NB4 (cell line): ENCODE results near the gene CLASP2.
"Not testable (repeated sequence)": the region's sequence is repeated elsewhere in the genome, so short reads cannot be mapped to it uniquely, and the experiment has no call there.

Experiments
- DNase-seq: peaks from one replicate; pipeline ENCODE4 v3.0.0; 2010; ENCODE audit warnings: low read depth
- H3K4me3 ChIP-seq: one replicate; pipeline ENCODE4 v1.5.1; 2011; ENCODE audit warnings: mild to moderate bottlenecking, low read depth, low read length, moderate library complexity
- MYC ChIP-seq: IDR thresholded peaks from 2 replicates; pipeline ENCODE4 v1.6.1; 2011; ENCODE audit warnings: low read depth, low read length
- POLR2A ChIP-seq: IDR thresholded peaks from 2 replicates; pipeline ENCODE4 v1.6.1; 2011; ENCODE audit warnings: mild to moderate bottlenecking; ENCODE audit not compliant: insufficient read length; ENCODE audit errors: extremely low read depth
- TF ChIP-seq, protein P1 (sequence below): IDR thresholded peaks from one replicate; pipeline ENCODE4 v1.5.1; 2012; ENCODE audit warnings: low read depth, low read length
- TF ChIP-seq, protein P2 (sequence below): IDR thresholded peaks from 2 replicates; pipeline ENCODE4 v1.6.1; 2011; ENCODE audit warnings: low read depth, low read length

The CLASP2 gene

DNA sequence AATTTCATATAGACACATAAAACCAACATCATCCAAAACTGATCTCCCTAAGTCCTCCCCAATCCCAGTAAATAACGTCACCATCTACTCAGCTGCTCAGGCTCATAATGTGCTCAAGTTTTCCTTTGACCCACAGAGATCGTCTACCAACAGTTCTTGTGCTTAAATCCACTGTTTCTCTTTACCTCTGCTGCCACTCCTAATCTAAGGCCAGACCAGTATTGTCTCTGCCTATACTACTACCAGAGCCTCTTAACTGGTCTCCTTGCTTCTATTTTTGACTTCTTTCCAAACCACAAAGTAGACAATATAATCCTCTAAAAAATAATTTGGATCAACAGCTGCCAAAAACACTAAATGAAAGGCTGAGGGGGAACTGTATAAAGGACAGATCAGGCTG, 65.3 kb downstream of the CLASP2 start:
- TF ChIP-seq, protein P1, sequence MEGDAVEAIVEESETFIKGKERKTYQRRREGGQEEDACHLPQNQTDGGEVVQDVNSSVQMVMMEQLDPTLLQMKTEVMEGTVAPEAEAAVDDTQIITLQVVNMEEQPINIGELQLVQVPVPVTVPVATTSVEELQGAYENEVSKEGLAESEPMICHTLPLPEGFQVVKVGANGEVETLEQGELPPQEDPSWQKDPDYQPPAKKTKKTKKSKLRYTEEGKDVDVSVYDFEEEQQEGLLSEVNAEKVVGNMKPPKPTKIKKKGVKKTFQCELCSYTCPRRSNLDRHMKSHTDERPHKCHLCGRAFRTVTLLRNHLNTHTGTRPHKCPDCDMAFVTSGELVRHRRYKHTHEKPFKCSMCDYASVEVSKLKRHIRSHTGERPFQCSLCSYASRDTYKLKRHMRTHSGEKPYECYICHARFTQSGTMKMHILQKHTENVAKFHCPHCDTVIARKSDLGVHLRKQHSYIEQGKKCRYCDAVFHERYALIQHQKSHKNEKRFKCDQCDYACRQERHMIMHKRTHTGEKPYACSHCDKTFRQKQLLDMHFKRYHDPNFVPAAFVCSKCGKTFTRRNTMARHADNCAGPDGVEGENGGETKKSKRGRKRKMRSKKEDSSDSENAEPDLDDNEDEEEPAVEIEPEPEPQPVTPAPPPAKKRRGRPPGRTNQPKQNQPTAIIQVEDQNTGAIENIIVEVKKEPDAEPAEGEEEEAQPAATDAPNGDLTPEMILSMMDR, result no peak
- TF ChIP-seq MYC (no peak), POLR2A (no peak)
- TF ChIP-seq, protein P2, sequence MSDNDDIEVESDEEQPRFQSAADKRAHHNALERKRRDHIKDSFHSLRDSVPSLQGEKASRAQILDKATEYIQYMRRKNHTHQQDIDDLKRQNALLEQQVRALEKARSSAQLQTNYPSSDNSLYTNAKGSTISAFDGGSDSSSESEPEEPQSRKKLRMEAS, result no peak
- H3K4me3 ChIP-seq, result no peak overlapping the region
- DNase-seq, result no peak

DNA sequence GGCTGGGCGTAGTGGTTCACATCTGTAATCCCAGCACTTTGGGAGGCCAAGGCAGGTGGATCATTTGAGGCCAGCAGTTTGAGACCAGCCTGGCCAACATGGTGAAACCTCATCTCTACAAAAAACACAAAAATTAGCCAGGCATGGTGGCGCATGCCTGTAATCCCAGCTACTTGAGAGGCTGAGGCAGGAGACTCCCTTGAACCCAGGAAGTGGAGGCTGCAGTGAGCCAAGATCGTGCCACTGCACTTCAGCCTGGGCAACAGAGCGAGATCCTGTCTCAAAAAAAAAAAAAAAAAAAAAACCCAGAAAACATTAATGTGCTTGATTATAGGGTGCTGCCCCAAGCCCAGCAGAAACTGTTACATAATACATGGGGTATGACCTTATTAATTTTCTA, 67.0 kb downstream of the CLASP2 start:
- H3K4me3 ChIP-seq, DNase-seq: not testable (repeated sequence)

DNA sequence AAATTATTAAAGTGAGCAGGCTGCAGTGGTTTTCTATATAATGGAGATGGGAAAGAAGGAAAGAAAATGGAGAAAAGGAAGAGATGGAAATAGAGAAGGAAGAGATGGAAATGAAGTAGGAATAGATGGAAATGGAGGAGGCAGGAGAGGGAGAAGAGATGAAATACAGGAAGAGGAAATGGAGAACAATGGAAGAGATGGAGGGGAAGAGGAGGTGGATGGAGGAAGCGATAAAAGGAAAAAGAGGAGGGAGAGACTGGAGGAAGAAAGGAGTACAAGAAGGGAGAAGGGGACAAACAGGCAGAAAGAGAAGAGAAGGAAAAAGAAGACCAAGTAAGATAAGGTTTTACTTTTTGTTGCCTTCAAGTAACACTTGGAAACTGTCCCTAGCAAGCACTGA, 67.6 kb downstream of the CLASP2 start:
- TF ChIP-seq, protein P2, result no peak
- TF ChIP-seq POLR2A (no peak), MYC (no peak)
- TF ChIP-seq, protein P1, result no peak
- no peak overlapping the region for H3K4me3 ChIP-seq
- DNase-seq, result no peak

DNA sequence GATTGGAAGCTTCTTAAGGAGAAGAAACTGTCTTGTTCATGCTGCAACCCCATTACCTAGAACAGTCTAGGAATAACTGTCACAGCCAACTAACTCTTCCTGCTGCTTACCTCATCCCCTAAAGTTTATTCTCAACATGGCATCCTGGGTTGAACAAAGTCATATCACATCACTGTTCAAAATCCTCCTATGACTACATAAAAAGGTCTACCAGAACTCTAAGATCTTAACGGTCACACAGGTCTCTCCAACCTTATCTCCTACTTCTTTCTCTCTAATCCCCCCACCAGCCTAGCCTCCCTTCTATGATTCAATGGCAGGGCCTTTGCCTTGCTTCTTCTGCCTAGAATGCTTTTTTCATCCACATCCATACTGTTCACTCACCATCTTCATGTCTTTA, 69.3 kb downstream of the CLASP2 start:
- DNase-seq, result no peak
- TF ChIP-seq POLR2A, result no peak
- TF ChIP-seq, protein P2, result no peak
- TF ChIP-seq, protein P1, result no peak
- no peak for TF ChIP-seq MYC
- H3K4me3 ChIP-seq, result no peak overlapping the region

DNA sequence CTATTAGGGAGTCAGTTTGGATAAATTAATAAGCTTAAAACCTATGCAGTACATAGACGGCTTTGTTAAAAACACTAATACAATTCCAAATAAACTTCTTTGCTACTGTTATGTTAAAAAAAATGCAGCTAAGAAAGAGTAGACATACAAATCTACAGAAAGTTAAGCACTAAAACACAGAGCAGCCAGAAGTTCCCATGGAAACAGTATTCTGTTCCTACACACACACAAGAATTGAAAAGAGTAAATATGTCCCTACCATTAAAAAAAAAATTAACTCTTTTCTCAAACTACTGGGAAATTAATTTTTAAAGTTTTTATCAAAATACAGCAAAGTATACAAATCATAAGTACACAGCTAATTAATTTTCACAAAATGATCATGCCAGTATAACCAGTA, 71.6 kb downstream of the CLASP2 start:
- TF ChIP-seq POLR2A, result no peak
- TF ChIP-seq, protein P1, result no peak
- TF ChIP-seq MYC, result no peak
- TF ChIP-seq, protein P2, result no peak
- no peak overlapping the region for H3K4me3 ChIP-seq
- no peak for DNase-seq

DNA sequence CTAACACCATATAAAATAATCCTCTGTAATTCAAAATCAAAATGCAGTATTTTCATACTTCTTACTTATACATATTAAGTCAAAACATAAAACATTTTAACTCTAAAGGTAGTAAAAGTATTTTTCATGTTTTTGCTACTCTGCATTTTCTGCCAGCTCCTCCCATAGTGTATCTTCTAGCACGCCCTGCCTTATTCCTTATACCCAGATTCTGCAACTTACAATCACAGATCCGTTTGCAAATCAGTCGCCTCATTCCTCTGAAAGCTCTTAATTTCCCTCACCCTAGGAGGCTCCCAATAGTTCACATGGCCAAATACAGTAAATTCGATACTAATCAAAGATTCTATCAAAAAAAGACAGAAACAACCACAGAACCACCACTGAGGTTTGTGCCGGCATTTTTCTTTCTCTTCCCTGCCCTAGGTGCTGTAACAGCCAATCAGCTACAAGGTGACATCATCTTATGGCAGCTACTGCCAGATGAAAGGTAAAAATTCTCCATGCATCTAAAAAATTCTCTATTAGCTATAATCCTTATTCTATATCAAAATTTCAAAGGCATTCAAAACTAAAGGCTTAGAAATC, 72.9 kb downstream of the CLASP2 start:
- no peak for DNase-seq
- H3K4me3 ChIP-seq, result no peak overlapping the region
- no peak for TF ChIP-seq MYC
- TF ChIP-seq, protein P1, result no peak
- TF ChIP-seq, protein P2, result no peak
- no peak for TF ChIP-seq POLR2A
